HEK293 (cell line): ENCODE data around the gene TRIM28.

ENCODE experiments used
- CTCF ChIA-PET: fragments of 350-600 bp; formaldehyde crosslinking; extraction: SDS; loops from one replicate; lab custom pipeline; 2021; ENCODE audit warnings: antibody characterized with exemption; lab: Yijun Ruan, JAX
- POLR2A ChIA-PET: fragments of 300-600 bp; formaldehyde crosslinking; extraction: SDS; loops from one replicate; lab custom pipeline; 2020; ENCODE audit warnings: antibody characterized with exemption, inconsistent platforms; lab: Yijun Ruan, JAX
- H3K27ac ChIP-seq: fragments of 200-500 bp; sonication (Bioruptor generic); 2 replicates; pipeline ENCODE4 v1.5.1; 2014; ENCODE audit warnings: low read depth, low read length, control low read depth, inconsistent platforms; ENCODE audit errors: extremely low read depth
- H3K36me3 ChIP-seq, 2 experiments: fragments of 200-500 bp in 1 of 2; sonication (Bioruptor generic) in 1 of 2; 1 replicate in 1 of 2; 2 replicates in 1 of 2; pipeline ENCODE4 v1.5.1; 2014 to 2017; ENCODE audit warnings: inconsistent platforms in 2 of 2, low read length in 2 of 2; ENCODE audit not compliant: control insufficient read depth in 2 of 2, insufficient read depth in 1 of 2
- H3K4me1 ChIP-seq: fragments of 200-500 bp; sonication (Bioruptor generic); 2 replicates; pipeline ENCODE4 v1.5.1; 2014; ENCODE audit warnings: mild to moderate bottlenecking, low read length, inconsistent platforms; ENCODE audit not compliant: control insufficient read depth, insufficient read depth
- H3K4me3 ChIP-seq: 2 replicates; pipeline ENCODE4 v1.5.1; 2011; ENCODE audit warnings: low read depth, mild to moderate bottlenecking, control low read depth, low read length, moderate library complexity
- H3K9me3 ChIP-seq: fragments of 200-500 bp; sonication (Bioruptor generic); 2 replicates; pipeline ENCODE4 v1.5.1; 2014; ENCODE audit warnings: low read depth, low read length, inconsistent platforms; ENCODE audit not compliant: control insufficient read depth, insufficient read depth
- EGR2 ChIP-seq: fragments of 450-650 bp; formaldehyde crosslinking; IDR thresholded peaks from 2 replicates; pipeline ENCODE4 v1.5.1; 2016; ENCODE audit warnings: low read depth, missing biosample characterization, missing genetic modification characterization
- GLIS1 ChIP-seq: fragments of 450-650 bp; formaldehyde crosslinking; IDR thresholded peaks from 2 replicates; pipeline ENCODE4 v1.5.1; 2016; ENCODE audit warnings: missing biosample characterization, missing genetic modification characterization
- KLF8 ChIP-seq: fragments of 450-650 bp; formaldehyde crosslinking; IDR thresholded peaks from 2 replicates; pipeline ENCODE4 v1.5.1; 2016; ENCODE audit warnings: missing biosample characterization, missing genetic modification characterization
- MZF1 ChIP-seq: fragments of 450-650 bp; formaldehyde crosslinking; IDR thresholded peaks from 2 replicates; pipeline ENCODE4 v1.5.1; 2017; ENCODE audit warnings: missing biosample characterization, missing genetic modification characterization, borderline replicate concordance
- PRDM10 ChIP-seq: fragments of 450-650 bp; formaldehyde crosslinking; IDR thresholded peaks from 2 replicates; pipeline ENCODE4 v1.5.1; 2016; ENCODE audit warnings: missing biosample characterization, missing genetic modification characterization
- PRDM4 ChIP-seq: fragments of 450-650 bp; formaldehyde crosslinking; IDR thresholded peaks from 2 replicates; pipeline ENCODE4 v1.5.1; 2017; ENCODE audit warnings: missing biosample characterization, missing genetic modification characterization
- PRDM6 ChIP-seq: fragments of 450-650 bp; formaldehyde crosslinking; IDR thresholded peaks from 2 replicates; pipeline ENCODE4 v1.5.1; 2017; ENCODE audit warnings: missing biosample characterization, missing genetic modification characterization
- SALL2 ChIP-seq: fragments of 450-650 bp; formaldehyde crosslinking; IDR thresholded peaks from 2 replicates; pipeline ENCODE4 v1.5.0; 2017; ENCODE audit warnings: missing biosample characterization, mild to moderate bottlenecking, missing genetic modification characterization, borderline replicate concordance
- WT1 ChIP-seq: fragments of 450-650 bp; formaldehyde crosslinking; IDR thresholded peaks from 2 replicates; pipeline ENCODE4 v1.5.1; 2016; ENCODE audit warnings: missing biosample characterization, missing genetic modification characterization
- ZEB2 ChIP-seq: fragments of 450-650 bp; formaldehyde crosslinking; IDR thresholded peaks from 2 replicates; pipeline ENCODE4 v1.5.1; 2016; ENCODE audit warnings: missing biosample characterization, missing genetic modification characterization
- ZFHX2 ChIP-seq: fragments of 450-650 bp; formaldehyde crosslinking; conservative IDR thresholded peaks from 2 replicates; pipeline ENCODE4 v1.5.1; 2016; ENCODE audit warnings: missing biosample characterization, missing genetic modification characterization
- ZFP37 ChIP-seq: fragments of 450-650 bp; formaldehyde crosslinking; IDR thresholded peaks from 2 replicates; pipeline ENCODE4 v1.5.1; 2016; ENCODE audit warnings: missing biosample characterization, missing genetic modification characterization
- ZFP69B ChIP-seq: fragments of 450-650 bp; formaldehyde crosslinking; IDR thresholded peaks from 2 replicates; pipeline ENCODE4 v1.5.1; 2016; ENCODE audit warnings: missing biosample characterization, missing genetic modification characterization
- ZNF184 ChIP-seq: fragments of 450-650 bp; IDR thresholded peaks from 2 replicates; pipeline ENCODE4 v1.5.1; 2018; ENCODE audit warnings: missing biosample characterization, mild to moderate bottlenecking, missing genetic modification characterization
- ZNF341 ChIP-seq: fragments of 450-650 bp; formaldehyde crosslinking; IDR thresholded peaks from 2 replicates; pipeline ENCODE4; 2016; ENCODE audit warnings: low read depth, missing biosample characterization, missing genetic modification characterization
- ZNF354C ChIP-seq: fragments of 450-650 bp; formaldehyde crosslinking; IDR thresholded peaks from 2 replicates; pipeline ENCODE4 v1.5.1; 2016; ENCODE audit warnings: missing biosample characterization, missing genetic modification characterization, low read depth, borderline replicate concordance
- ZNF530 ChIP-seq: fragments of 450-650 bp; formaldehyde crosslinking; IDR thresholded peaks from 2 replicates; pipeline ENCODE4 v1.5.1; 2016; ENCODE audit warnings: low read depth, missing biosample characterization, missing genetic modification characterization
- ZNF600 ChIP-seq: fragments of 450-650 bp; formaldehyde crosslinking; IDR thresholded peaks from 2 replicates; pipeline ENCODE4 v1.5.1; 2016; ENCODE audit warnings: missing biosample characterization, missing genetic modification characterization
- ZNF623 ChIP-seq: fragments of 450-650 bp; formaldehyde crosslinking; IDR thresholded peaks from 2 replicates; pipeline ENCODE4 v1.5.1; 2016; ENCODE audit warnings: missing biosample characterization, missing genetic modification characterization
- ZNF629 ChIP-seq: fragments of 450-650 bp; formaldehyde crosslinking; IDR thresholded peaks from 2 replicates; pipeline ENCODE4 v1.5.1; 2017; ENCODE audit warnings: missing biosample characterization, missing genetic modification characterization

Gene TRIM28

GRCh38 chr19:58543826-58544590, at the start of gene TRIM28 (continued):
- TF ChIP-seq PRDM10 (tag by site-specific recombination) (peak; percentile 77), MZF1 (tag by site-specific recombination) (peak; percentile 99), ZEB2 (tag by site-specific recombination) (peak; percentile 79), ZFP69B (tag by site-specific recombination) (0 out of 2 replicates have a peak, but pooled peaks have one; percentile 9), ZNF600 (tag by site-specific recombination) (peak; percentile 35; the same call in 1 of the 2 replicates), PRDM4 (tag by site-specific recombination) (no peak), SALL2 (tag by site-specific recombination) (no peak), GLIS1 (tag by site-specific recombination) (peak; percentile 81), ZNF530 (tag by site-specific recombination) (no peak), ZFP37 (tag by site-specific recombination) (peak; percentile 9; the same call in 1 of the 2 replicates), KLF8 (tag by site-specific recombination) (peak; percentile 48; the same call in 1 of the 2 replicates), WT1 (tag by site-specific recombination) (peak; percentile 64), PRDM6 (no peak), ZNF629 (peak; percentile 98)

- H3K4me3 ChIP-seq: no peak overlapping the region
- CTCF ChIA-PET: interaction anchor here (0.7 to 2.3 kb wide), 2 partner anchors 21 to 90 kb away, joined by 3 to 8 read pairs; partner anchors contain the start of gene ZBTB45
- no peaks in the 10 kb centered on the region for H3K9me3 ChIP-seq
Observed at GRCh38 chr19:58497634-58498170, 46.2 kb upstream of the TRIM28 start.

More at GRCh38 chr19:58497634-58498170, 46.2 kb upstream of the TRIM28 start:
- peaks cover 9% of the 10 kb centered on the region for H3K4me1 ChIP-seq
- no peaks in the 10 kb centered on the region; a peak in 1 of 3 replicates for H3K36me3 ChIP-seq
- POLR2A ChIA-PET: interaction anchor here (1.2 to 1.5 kb wide), 2 partner anchors 89 to 171 kb away, joined by 3 to 4 read pairs; partner anchors contain the start of genes ZNF584 and ZSCAN22
- TF ChIP-seq ZFHX2: peak; percentile 74
- TF ChIP-seq ZNF341 (tag by site-specific recombination): 0 out of 2 replicates have a peak, but pooled peaks have one; percentile 22
- peak; percentile 55 for TF ChIP-seq ZNF623 (tag by site-specific recombination)
- TF ChIP-seq ZNF354C: no peak
- TF ChIP-seq EGR2 (tag by site-specific recombination): peak; percentile 77
- no peak for TF ChIP-seq ZNF184
- no peak overlapping the region for H3K27ac ChIP-seq
